H4 (cell line): ENCODE data around the gene ZNF500. TPM values are rescaled to one million over a fixed set of nuclear protein-coding genes. Genes with fewer than 3 reads are reported as not detected.
A peak's percentile ranks its signal among the peaks of the same experiment; 100 is the strongest.

Experiments used
- DNase-seq: peaks from one replicate; pipeline ENCODE4 v3.0.0-alpha.2; 2015; ENCODE audit warnings: low spot score
- total RNA-seq: library from RNA; depleted of rRNA; stranded (reverse); fragments of >200 nt; shearing (Covaris generic); gene quantifications from 2 replicates; pipeline ENCODE4 v1.2.3, GENCODE V29; 2014

The ZNF500 gene
- total RNA-seq, 1 experiment from 2014 or later: 3.3 TPM

GRCh38 chr16:4772351-4772750 lies 5.4 kb upstream of the ZNF500 start:
- no peak for DNase-seq

GRCh38 chr16:4771646-4772045 lies 4.7 kb upstream of the ZNF500 start:
- DNase-seq: no peak

DNA sequence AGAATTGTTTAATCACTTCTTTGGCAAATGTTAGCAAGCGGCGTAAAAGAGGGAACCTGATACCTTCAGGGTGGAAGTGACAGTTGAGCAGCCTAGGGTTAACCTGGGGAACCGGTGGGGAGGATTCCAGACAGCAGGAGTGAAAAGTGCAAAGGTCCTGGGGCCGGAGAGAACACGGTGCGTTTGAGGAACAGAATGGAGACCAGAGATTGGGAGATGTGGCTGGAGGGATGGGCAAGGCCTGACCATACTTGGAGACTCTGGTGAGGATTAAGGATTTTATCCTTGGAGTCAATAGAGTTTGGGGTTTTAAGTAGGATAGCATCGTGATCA lies 2.3 kb upstream of the ZNF500 start:
- DNase-seq: no peak

GRCh38 chr16:4768549-4769305 lies 1.8 kb upstream of the ZNF500 start:
- DNase-seq: peak; percentile 90

- no peak for DNase-seq
Measured at GRCh38 chr16:4767872-4768548, 1.0 kb upstream of the ZNF500 start.

GRCh38 chr16:4765511-4766474 lies 1.2 kb downstream of the ZNF500 start:
- no peak for DNase-seq

DNA sequence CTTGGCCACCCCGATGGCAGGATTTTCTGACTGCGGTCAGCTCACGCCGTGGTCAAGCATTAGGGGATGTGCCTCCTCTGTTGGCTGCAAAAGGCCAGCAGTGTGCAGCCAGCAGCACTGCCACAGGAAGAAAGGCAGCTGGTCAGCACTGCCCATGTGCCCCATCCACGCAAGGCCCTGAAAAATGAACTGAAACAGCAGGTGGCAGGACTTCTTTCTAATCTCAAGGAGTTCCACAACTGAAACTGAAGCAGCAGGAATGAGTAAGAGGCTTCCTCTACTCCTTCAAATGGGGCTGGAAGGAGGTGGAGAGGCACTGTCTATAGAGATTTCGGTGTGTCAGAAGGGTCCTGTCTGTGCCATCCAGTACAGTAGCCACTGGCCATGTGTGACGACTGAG lies 3.2 kb downstream of the ZNF500 start:
- DNase-seq: no peak

GRCh38 chr16:4762205-4762604 lies 4.8 kb downstream of the ZNF500 start:
- no peak for DNase-seq

DNA sequence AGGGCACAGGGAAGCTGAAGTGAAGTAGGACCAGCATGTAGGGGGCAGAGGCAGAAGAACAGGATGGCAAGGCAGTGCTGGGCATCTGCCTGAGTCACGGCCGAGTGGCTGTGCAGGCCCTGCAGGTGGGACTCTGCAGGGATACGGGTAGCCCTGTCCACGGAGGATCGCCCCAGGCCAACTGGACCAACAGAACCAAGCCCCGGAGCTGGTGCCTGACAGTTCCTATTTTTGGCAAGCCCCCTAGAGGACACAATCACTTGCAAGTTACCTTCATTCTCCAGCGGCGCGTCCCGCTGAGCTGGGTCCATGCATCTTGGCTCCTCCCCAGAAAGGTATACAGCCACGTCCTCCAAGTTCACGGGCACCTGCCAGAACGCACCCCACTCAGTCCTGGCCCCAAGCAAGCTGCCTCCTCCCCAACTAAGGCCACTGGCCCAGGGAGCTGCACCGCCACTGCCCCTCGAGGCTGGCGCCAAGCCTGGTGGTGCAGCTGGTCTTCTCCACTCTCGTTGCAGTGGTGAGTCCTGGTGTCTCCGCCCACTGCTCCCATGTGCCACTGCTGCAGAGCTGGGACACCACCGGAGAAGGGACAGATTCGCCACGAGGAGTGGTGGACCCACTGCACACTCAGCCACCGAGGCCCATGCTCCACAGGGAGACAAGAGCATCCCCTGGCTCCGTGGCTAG lies 6.6 kb downstream of the ZNF500 start:
- no peak for DNase-seq

GRCh38 chr16:4755687-4756086 lies 11.3 kb downstream of the ZNF500 start:
- DNase-seq: no peak

DNA sequence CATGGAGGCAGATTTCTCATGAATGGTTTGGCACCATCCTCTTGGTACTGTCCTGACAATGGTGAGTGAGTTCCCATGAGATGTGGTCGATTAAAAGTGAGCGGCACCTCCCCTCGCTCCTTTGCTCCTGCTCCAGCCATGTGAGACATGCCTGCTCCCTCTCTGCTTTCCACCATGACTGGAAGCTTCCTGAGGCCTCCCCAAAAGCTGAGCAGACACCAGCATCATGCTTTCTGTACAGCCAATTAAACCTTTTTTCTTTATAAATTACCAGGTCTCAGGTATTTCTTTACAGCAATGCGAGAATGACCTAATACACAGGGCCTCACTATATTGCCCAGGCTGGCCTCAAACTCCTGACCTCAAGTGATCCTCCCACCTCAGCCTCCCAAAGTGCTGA lies 12.1 kb downstream of the ZNF500 start:
- no peak for DNase-seq

DNA sequence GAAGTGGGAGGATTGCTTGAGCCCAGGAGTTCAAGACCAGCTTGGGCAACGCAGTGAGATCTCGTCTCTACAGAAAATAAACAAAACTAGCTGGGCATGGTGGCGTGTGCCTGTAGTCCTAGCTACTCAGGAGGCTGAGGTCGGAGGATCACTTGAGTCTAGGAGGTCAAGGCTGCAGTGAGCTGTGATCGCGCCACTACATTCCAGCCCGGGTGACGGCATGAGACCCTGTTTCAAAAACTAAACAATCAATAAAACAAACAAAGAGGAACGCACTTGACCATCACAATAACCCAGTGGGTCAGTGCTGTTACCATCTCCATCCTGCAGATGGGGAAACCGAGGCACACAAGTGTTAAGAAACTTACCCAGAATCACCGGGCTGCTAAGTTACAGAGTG lies 13.7 kb downstream of the ZNF500 start:
- DNase-seq: no peak

- no peak for DNase-seq
Measured at GRCh38 chr16:4752351-4753100, 14.4 kb downstream of the ZNF500 start.

DNA sequence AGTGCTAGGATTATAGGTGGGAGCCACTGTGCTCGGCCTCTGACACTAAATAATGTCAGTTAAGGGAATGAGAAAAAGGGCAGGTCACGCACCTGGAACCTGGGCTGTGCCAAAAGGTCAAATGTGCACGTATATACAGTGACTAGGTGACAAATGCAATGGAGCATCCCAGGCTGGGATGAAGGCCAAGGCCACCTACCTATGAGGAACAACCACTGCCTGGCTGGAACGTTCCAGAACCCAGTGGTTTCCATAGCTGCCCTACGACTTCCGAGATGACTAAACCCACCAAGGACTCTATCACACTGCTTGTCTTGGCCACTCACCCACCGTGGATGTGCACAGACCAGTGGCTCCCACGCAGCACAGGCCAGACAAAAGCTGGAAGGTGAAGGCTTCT lies 16.1 kb downstream of the ZNF500 start:
- DNase-seq: no peak

- DNase-seq: no peak
Measured at GRCh38 chr16:4749700-4750257, 17.2 kb downstream of the ZNF500 start.

DNA sequence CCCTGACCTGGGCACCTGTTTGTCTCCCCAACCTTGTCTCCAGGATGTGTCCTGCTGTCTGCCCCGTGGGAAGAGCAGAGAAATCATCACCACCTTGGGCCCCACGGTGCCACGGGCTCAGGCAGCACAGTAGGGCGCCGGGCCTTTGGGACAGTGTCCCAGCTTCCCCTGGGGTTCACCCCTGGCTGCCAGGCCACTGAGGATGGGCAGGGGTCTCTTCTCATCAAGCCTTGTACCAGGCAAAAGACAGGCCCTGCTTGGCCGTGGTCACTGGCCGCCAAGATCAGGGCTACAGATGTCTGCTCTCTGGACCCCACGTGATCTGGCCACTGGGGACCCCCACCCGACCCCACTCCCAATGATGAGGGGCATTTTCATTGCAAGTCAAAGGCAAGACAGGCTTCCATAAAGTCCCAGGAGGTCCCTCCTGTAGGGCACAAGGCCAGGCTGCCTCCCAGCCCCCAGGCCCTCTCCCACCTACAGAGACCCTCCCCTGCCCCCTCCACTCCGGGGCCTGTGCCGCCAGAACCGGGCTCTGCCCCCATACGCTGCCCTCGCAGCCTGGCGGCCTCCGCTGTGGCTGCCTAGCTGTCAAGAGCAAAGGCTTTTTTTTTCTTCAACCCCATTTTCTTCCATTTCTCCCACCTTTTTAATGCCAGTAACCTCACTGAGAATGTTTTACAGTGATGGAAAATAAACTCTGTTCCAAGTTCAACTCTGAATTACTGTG lies 18.1 kb downstream of the ZNF500 start:
- no peak for DNase-seq

DNA sequence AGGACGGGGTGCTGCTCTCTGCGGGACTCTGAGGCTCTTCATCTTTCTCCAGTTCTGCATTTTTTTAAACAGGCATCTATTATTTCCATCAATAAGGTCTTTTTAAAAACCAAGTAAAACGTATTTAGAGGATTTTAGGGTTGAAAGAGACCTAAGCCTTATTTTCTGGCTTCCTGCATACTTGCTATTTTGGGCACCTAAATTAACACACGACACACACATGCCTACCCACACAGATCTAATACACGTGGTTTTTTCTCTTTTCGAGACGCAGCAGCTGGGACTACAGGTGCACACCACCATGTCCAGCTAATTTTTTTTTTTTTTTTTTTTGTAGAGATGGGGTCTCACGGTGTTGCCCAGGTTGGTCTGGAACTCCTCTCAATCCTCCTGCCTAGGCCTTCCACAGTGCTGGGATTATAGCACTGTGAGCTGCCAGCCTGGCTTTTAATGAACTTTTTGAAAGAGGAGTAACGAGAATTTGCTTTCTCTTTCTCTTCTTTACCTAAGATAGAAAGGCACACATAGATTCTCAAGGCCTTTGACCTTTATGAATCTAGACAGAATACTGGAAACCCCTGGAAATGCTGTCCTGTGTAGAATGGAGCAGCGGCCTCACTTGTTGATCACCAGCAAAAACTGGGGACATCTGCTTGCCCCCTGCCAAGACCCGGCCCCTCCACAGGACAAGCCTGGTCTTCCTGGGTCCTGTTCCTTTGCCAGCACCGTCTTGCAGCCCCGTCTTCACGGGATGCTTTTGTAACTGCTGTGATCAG lies 18.9 kb downstream of the ZNF500 start:
- DNase-seq: no peak

- DNase-seq: no peak
Measured at GRCh38 chr16:4746991-4747574, 19.9 kb downstream of the ZNF500 start.

- no peak for DNase-seq
Measured at GRCh38 chr16:4746215-4746614, 20.7 kb downstream of the ZNF500 start.
